ENCODE data around the gene MRPL58. TPM values are rescaled to one million over a fixed set of nuclear protein-coding genes. Genes with fewer than 3 reads are reported as not detected.
"Not testable (repeated sequence)": the region's sequence is repeated elsewhere in the genome, so short reads cannot be mapped to it uniquely, and the experiment has no call there.

MRPL58 gene
- total RNA-seq, 5 donors from 2014 or later (not counting 1 experiment from before 2014, with no cell fraction given), result 15.6 to 30.6 (median 26.6) TPM

GRCh38 chr17:75003070-75003956 lies 9.2 kb upstream of the MRPL58 start:
- WGBS (ENCODE audit: insufficient coverage), result 88% methylated on average over 73 of the region's 76 CpGs
- no peaks in the 10 kb centered on the region for H3K9me3 ChIP-seq
- Mint-ChIP-seq H3K4me3 (no peak overlapping the region), H3K4me1 (peaks cover 5 to 10% (median 5%) of the 10 kb centered on the region in 3 donors), H3K27me3 (peaks cover 0 to 3% of the 10 kb centered on the region in 2 donors), H3K9me3 (no peaks in the 10 kb centered on the region), H3K27ac (no peak overlapping the region), H3K36me3 (no peaks in the 10 kb centered on the region)
- H3K4me1 ChIP-seq (ENCODE audit: control insufficient read depth in 1 of 2, extremely low read depth in 1 of 2, insufficient read depth in 2 of 2, low read length in 2 of 2), result no peaks in the 10 kb centered on the region
- H3K4me3 ChIP-seq (ENCODE audit: control insufficient read depth in 1 of 2, extremely low read depth in 1 of 2, low read length in 1 of 2), result no peak overlapping the region
- ChIA-PET CTCF (no interaction called here), POLR2A (no interaction called here)
- peaks cover 0 to 2% of the 10 kb centered on the region in 2 donors for H3K36me3 ChIP-seq (ENCODE audit: control insufficient read depth in 2 of 2, extremely low read depth in 1 of 2, insufficient read depth in 1 of 2, low read length in 1 of 2)
- DNase-seq, result no peak
- peaks cover 0 to 13% of the 10 kb centered on the region in 2 experiments for H3K27me3 ChIP-seq (replicated peaks in 1 of 2; ENCODE audit: control insufficient read depth in 2 of 2, extremely low read depth in 1 of 2, insufficient read depth in 2 of 2, low read length in 1 of 2)
- no peak for ATAC-seq (replicated peaks in 1 of 4)
- no peak overlapping the region for H3K27ac ChIP-seq (ENCODE audit: low read length)

- Mint-ChIP-seq H3K4me1 (peaks cover 0 to 5% (median 0%) of the 10 kb centered on the region in 3 donors), H3K36me3 (no peaks in the 10 kb centered on the region), H3K27ac (no peak overlapping the region), H3K9me3 (no peaks in the 10 kb centered on the region), H3K4me3 (no peak overlapping the region), H3K27me3 (peaks cover 0 to 3% of the 10 kb centered on the region in 2 donors)
- Histone ChIP-seq H3K4me1 (ENCODE audit: control insufficient read depth in 1 of 2, extremely low read depth in 1 of 2, insufficient read depth in 2 of 2, low read length in 2 of 2) (no peaks in the 10 kb centered on the region), H3K36me3 (ENCODE audit: control insufficient read depth in 2 of 2, extremely low read depth in 1 of 2, insufficient read depth in 1 of 2, low read length in 1 of 2) (peaks cover 0 to 2% of the 10 kb centered on the region in 2 donors), H3K27ac (ENCODE audit: low read length) (no peak overlapping the region), H3K9me3 (no peaks in the 10 kb centered on the region), H3K4me3 (ENCODE audit: control insufficient read depth in 1 of 2, extremely low read depth in 1 of 2, low read length in 1 of 2) (no peak overlapping the region), H3K27me3 (replicated peaks in 1 of 2; ENCODE audit: control insufficient read depth in 2 of 2, extremely low read depth in 1 of 2, insufficient read depth in 2 of 2, low read length in 1 of 2) (peaks cover 0 to 13% of the 10 kb centered on the region in 2 experiments)
- CTCF ChIA-PET, result no interaction called here
- ATAC-seq (replicated peaks in 1 of 4) (no peak), DNase-seq (no peak)
- 92% methylated on average over 15 of the region's 19 CpGs for WGBS (ENCODE audit: insufficient coverage)
- POLR2A ChIA-PET, result no interaction called here
These were observed 8.5 kb upstream of the MRPL58 start for GRCh38 chr17:75003957-75004355.

DNA sequence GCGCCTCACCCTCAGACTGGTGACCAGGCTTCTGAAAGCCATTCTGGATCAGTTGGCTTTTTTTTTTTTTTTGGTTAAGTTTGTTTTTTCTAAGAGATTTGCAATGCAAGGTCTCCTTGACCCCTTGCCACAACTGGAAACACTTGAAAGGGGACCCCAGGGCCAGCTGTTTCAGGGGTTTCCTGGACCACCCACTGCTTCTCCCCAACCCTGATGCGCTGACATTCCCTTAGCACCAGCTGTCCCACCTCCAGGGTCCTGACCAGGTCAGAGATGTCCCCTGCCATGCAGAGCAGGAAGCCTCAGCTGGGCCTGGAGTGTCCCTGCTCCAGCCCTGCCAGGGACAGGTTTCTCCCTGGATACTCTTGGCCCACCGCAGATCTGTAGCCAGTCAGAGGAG lies 8.1 kb upstream of the MRPL58 start:
- ATAC-seq (replicated peaks in 1 of 4) (no peak), DNase-seq (no peak)
- Histone ChIP-seq H3K4me3 (ENCODE audit: control insufficient read depth in 1 of 2, extremely low read depth in 1 of 2, low read length in 1 of 2) (no peak overlapping the region), H3K4me1 (ENCODE audit: control insufficient read depth in 1 of 2, extremely low read depth in 1 of 2, insufficient read depth in 2 of 2, low read length in 2 of 2) (no peaks in the 10 kb centered on the region), H3K9me3 (no peaks in the 10 kb centered on the region), H3K27ac (ENCODE audit: low read length) (no peak overlapping the region), H3K27me3 (replicated peaks in 1 of 2; ENCODE audit: control insufficient read depth in 2 of 2, extremely low read depth in 1 of 2, insufficient read depth in 2 of 2, low read length in 1 of 2) (peaks cover 0 to 13% of the 10 kb centered on the region in 2 experiments), H3K36me3 (ENCODE audit: control insufficient read depth in 2 of 2, extremely low read depth in 1 of 2, insufficient read depth in 1 of 2, low read length in 1 of 2) (peaks cover 0 to 2% of the 10 kb centered on the region in 2 donors)
- Mint-ChIP-seq H3K4me1 (peaks cover 0 to 5% (median 0%) of the 10 kb centered on the region in 3 donors), H3K4me3 (no peak overlapping the region), H3K36me3 (no peaks in the 10 kb centered on the region), H3K9me3 (no peaks in the 10 kb centered on the region), H3K27ac (no peak overlapping the region), H3K27me3 (peaks cover 0 to 3% of the 10 kb centered on the region in 2 donors)
- CTCF ChIA-PET, result interaction anchor here in 1 of 2 donors (0.6 kb wide), 1 partner anchor 64 kb away, joined by 3 read pairs; no protein-coding TSS in a partner anchor
- WGBS (ENCODE audit: insufficient coverage), result 100% methylated on average over 1 of the region's 3 CpGs
- POLR2A ChIA-PET, result no interaction called here

- WGBS (ENCODE audit: insufficient coverage), result 95% methylated on average over 6 of the region's 8 CpGs
- no peaks in the 10 kb centered on the region for H3K9me3 Mint-ChIP-seq
- ATAC-seq (replicated peaks in 1 of 4) (no peak), DNase-seq (no peak)
- ChIA-PET POLR2A (interaction anchor here in 1 of 2 donors (0.8 kb wide), 1 partner anchor 8 kb away, joined by 3 read pairs; no protein-coding TSS in a partner anchor), CTCF (interaction anchor here in 1 of 2 donors (0.6 to 0.8 kb wide), 2 partner anchors 41 to 44 kb away, joined by 3 to 5 read pairs; no protein-coding TSS in a partner anchor)
- no peaks in the 10 kb centered on the region for H3K36me3 Mint-ChIP-seq
- H3K36me3 ChIP-seq (ENCODE audit: control insufficient read depth in 2 of 2, extremely low read depth in 1 of 2, insufficient read depth in 1 of 2, low read length in 1 of 2), result peaks cover 0 to 2% of the 10 kb centered on the region in 2 donors
- H3K27ac ChIP-seq (ENCODE audit: low read length), result no peak overlapping the region
- peaks cover 0 to 5% (median 0%) of the 10 kb centered on the region in 3 donors for H3K4me1 Mint-ChIP-seq
- no peaks in the 10 kb centered on the region for H3K9me3 ChIP-seq
- H3K27ac Mint-ChIP-seq, result no peak overlapping the region
- H3K4me1 ChIP-seq (ENCODE audit: control insufficient read depth in 1 of 2, extremely low read depth in 1 of 2, insufficient read depth in 2 of 2, low read length in 2 of 2), result no peaks in the 10 kb centered on the region
- peaks cover 0 to 13% of the 10 kb centered on the region in 2 experiments for H3K27me3 ChIP-seq (replicated peaks in 1 of 2; ENCODE audit: control insufficient read depth in 2 of 2, extremely low read depth in 1 of 2, insufficient read depth in 2 of 2, low read length in 1 of 2)
- no peak overlapping the region for H3K4me3 ChIP-seq (ENCODE audit: control insufficient read depth in 1 of 2, extremely low read depth in 1 of 2, low read length in 1 of 2)
- peaks cover 0 to 3% of the 10 kb centered on the region in 2 donors for H3K27me3 Mint-ChIP-seq
- H3K4me3 Mint-ChIP-seq, result no peak overlapping the region
These were observed 7.2 kb upstream of the MRPL58 start for GRCh38 chr17:75005291-75005690.

DNA sequence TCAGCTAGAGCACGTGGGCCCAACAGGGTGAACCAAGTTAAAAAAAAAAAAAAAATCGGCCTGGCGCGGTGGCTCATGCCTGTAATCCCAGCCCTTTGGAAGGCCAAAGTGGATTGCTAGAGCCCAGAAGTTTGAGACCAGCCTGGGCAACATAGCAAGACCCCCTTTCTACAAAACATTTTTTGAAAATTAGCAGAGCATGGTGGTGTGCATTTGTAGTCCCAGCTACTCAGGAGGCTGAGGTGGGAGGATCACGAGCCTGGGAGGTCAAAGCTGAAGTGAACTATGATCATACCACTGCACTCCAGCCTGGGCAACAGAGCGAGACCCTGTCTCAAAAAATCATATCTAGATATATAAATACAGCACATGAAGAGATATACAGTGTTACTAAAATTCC lies 6.4 kb upstream of the MRPL58 start:
- ATAC-seq (replicated peaks in 1 of 4); POLR2A ChIA-PET; H3K36me3 ChIP-seq (ENCODE audit: control insufficient read depth in 2 of 2, extremely low read depth in 1 of 2, insufficient read depth in 1 of 2, low read length in 1 of 2); H3K4me3 ChIP-seq (ENCODE audit: control insufficient read depth in 1 of 2, extremely low read depth in 1 of 2, low read length in 1 of 2); DNase-seq; H3K4me1 Mint-ChIP-seq; H3K27ac Mint-ChIP-seq; H3K4me1 ChIP-seq (ENCODE audit: control insufficient read depth in 1 of 2, extremely low read depth in 1 of 2, insufficient read depth in 2 of 2, low read length in 2 of 2); H3K27me3 Mint-ChIP-seq; H3K4me3 Mint-ChIP-seq; H3K9me3 Mint-ChIP-seq; H3K9me3 ChIP-seq; H3K27ac ChIP-seq (ENCODE audit: low read length); H3K36me3 Mint-ChIP-seq: not testable (repeated sequence)
- H3K27me3 ChIP-seq (replicated peaks in 1 of 2; ENCODE audit: control insufficient read depth in 2 of 2, extremely low read depth in 1 of 2, insufficient read depth in 2 of 2, low read length in 1 of 2), result peaks cover 0 to 12% of the 10 kb centered on the region in 2 experiments
- CTCF ChIA-PET, result interaction anchor here in 1 of 2 donors (0.6 to 0.8 kb wide), 3 partner anchors 42 to 333 kb away, joined by 3 to 5 read pairs (median 3); no protein-coding TSS in a partner anchor
- WGBS (ENCODE audit: insufficient coverage), result 100% methylated on average over 1 of the region's 6 CpGs

GRCh38 chr17:75006653-75007052 lies 5.8 kb upstream of the MRPL58 start:
- Histone ChIP-seq H3K27me3 (replicated peaks in 1 of 2; ENCODE audit: control insufficient read depth in 2 of 2, extremely low read depth in 1 of 2, insufficient read depth in 2 of 2, low read length in 1 of 2) (peaks cover 0 to 9% of the 10 kb centered on the region in 2 experiments), H3K4me1 (ENCODE audit: control insufficient read depth in 1 of 2, extremely low read depth in 1 of 2, insufficient read depth in 2 of 2, low read length in 2 of 2) (no peaks in the 10 kb centered on the region), H3K27ac (ENCODE audit: low read length) (no peak overlapping the region), H3K4me3 (ENCODE audit: control insufficient read depth in 1 of 2, extremely low read depth in 1 of 2, low read length in 1 of 2) (no peak overlapping the region), H3K9me3 (no peaks in the 10 kb centered on the region), H3K36me3 (ENCODE audit: control insufficient read depth in 2 of 2, extremely low read depth in 1 of 2, insufficient read depth in 1 of 2, low read length in 1 of 2) (peaks cover 0 to 2% of the 10 kb centered on the region in 2 donors)
- H3K27ac Mint-ChIP-seq, result no peak overlapping the region
- no peak overlapping the region for H3K4me3 Mint-ChIP-seq
- H3K9me3 Mint-ChIP-seq, result no peaks in the 10 kb centered on the region
- ChIA-PET CTCF (interaction anchor here in 1 of 2 donors (0.7 kb wide), 1 partner anchor 333 kb away, joined by 3 read pairs; no protein-coding TSS in a partner anchor), POLR2A (interaction anchor here in 1 of 2 donors (0.7 kb wide), 1 partner anchor 27 kb away, joined by 4 read pairs; no protein-coding TSS in a partner anchor)
- ATAC-seq (replicated peaks in 1 of 4) (no peak), DNase-seq (no peak)
- H3K36me3 Mint-ChIP-seq, result no peaks in the 10 kb centered on the region
- H3K27me3 Mint-ChIP-seq, result peaks cover 0 to 3% of the 10 kb centered on the region in 2 donors
- H3K4me1 Mint-ChIP-seq, result peaks cover 4 to 8% (median 5%) of the 10 kb centered on the region in 3 donors
- 84% methylated on average over 5 of the region's 5 CpGs for WGBS (ENCODE audit: insufficient coverage)

Data from T-cell (primary cell).